GM11168 (cell line): ENCODE measurements around the gene NT5C1B.
"Not testable (repeated sequence)": the region's sequence is repeated elsewhere in the genome, so short reads cannot be mapped to it uniquely, and the experiment has no call there.

Experiments
- in situ Hi-C: fragments of 300-500 bp; cut with MboI; formaldehyde crosslinking; loops from one replicate; pipeline ENCODE4 v1.12.0; 2022; ENCODE audit warnings: low sequenced_read_pairs; ENCODE audit not compliant: unreplicated experiment

Gene NT5C1B

GRCh38 chr2:18589354-18589753 is at the start of gene NT5C1B:
NT5C1B (minus strand) TSS chr2:18589569; CDS start chr2:18589468, 101 bp downstream.
- in situ Hi-C loops, result no loop called here

- in situ Hi-C loops, result no loop called here
Measured at GRCh38 chr2:18637196-18637595, 47.8 kb upstream of the NT5C1B start.

- in situ Hi-C loops, result not testable (repeated sequence)
Measured at GRCh38 chr2:18632699-18633098, 43.3 kb upstream of the NT5C1B start.

GRCh38 chr2:18630941-18631340 is 41.6 kb upstream of the NT5C1B start:
- in situ Hi-C loops, result no loop called here

- in situ Hi-C loops, result no loop called here
Measured at GRCh38 chr2:18630541-18630940, 41.2 kb upstream of the NT5C1B start.

- in situ Hi-C loops, result no loop called here
Measured at GRCh38 chr2:18630101-18630500, 40.7 kb upstream of the NT5C1B start.

GRCh38 chr2:18626958-18627650 is 37.7 kb upstream of the NT5C1B start:
- in situ Hi-C loops, result no loop called here

- in situ Hi-C loops, result no loop called here
Measured at GRCh38 chr2:18626256-18626668, 36.9 kb upstream of the NT5C1B start.

- in situ Hi-C loops, result no loop called here
Measured at GRCh38 chr2:18625563-18625962, 36.2 kb upstream of the NT5C1B start.

GRCh38 chr2:18623782-18624181 is 34.4 kb upstream of the NT5C1B start:
- in situ Hi-C loops, result no loop called here

GRCh38 chr2:18620867-18621632 is 31.7 kb upstream of the NT5C1B start:
- in situ Hi-C loops, result no loop called here

- in situ Hi-C loops, result no loop called here
Measured at GRCh38 chr2:18619091-18619490, 29.7 kb upstream of the NT5C1B start.

- in situ Hi-C loops, result no loop called here
Measured at GRCh38 chr2:18614041-18614440, 24.7 kb upstream of the NT5C1B start.

- in situ Hi-C loops, result no loop called here
Measured at GRCh38 chr2:18612133-18612532, 22.8 kb upstream of the NT5C1B start.

- in situ Hi-C loops, result no loop called here
Measured at GRCh38 chr2:18611604-18612003, 22.2 kb upstream of the NT5C1B start.

GRCh38 chr2:18611184-18611583 is 21.8 kb upstream of the NT5C1B start:
- in situ Hi-C loops, result no loop called here

- in situ Hi-C loops, result no loop called here
Measured at GRCh38 chr2:18610651-18611050, 21.3 kb upstream of the NT5C1B start.

- in situ Hi-C loops, result no loop called here
Measured at GRCh38 chr2:18610090-18610489, 20.7 kb upstream of the NT5C1B start.

- in situ Hi-C loops, result no loop called here
Measured at GRCh38 chr2:18605115-18605514, 15.7 kb upstream of the NT5C1B start.

GRCh38 chr2:18604531-18604885 is 15.1 kb upstream of the NT5C1B start:
- in situ Hi-C loops, result no loop called here

- in situ Hi-C loops, result no loop called here
Measured at GRCh38 chr2:18603854-18604530, 14.6 kb upstream of the NT5C1B start.
